Esophagus muscularis mucosa (tissue), 3 donors: ENCODE results near the gene MAST3.

Source experiments
- POLR2AphosphoS5 ChIP-seq, 2 donors: sonication (generic); formaldehyde crosslinking; IDR thresholded peaks; one replicate each; pipeline ENCODE4 v1.6.1; 2017; ENCODE audit warnings: antibody characterized with exemption in 2 of 2
- TF ChIP-seq, protein P1 (sequence below), 3 experiments: fragments of 200-600 bp in 2 of 3; fragments of 450-650 bp in 1 of 3; sonication (generic) in 2 of 3; IDR thresholded peaks; one replicate each; pipeline ENCODE4 v1.5.1; 2017 to 2019; ENCODE audit warnings: antibody characterized with exemption in 3 of 3, mild to moderate bottlenecking in 2 of 3, moderate library complexity in 1 of 3

DNA sequence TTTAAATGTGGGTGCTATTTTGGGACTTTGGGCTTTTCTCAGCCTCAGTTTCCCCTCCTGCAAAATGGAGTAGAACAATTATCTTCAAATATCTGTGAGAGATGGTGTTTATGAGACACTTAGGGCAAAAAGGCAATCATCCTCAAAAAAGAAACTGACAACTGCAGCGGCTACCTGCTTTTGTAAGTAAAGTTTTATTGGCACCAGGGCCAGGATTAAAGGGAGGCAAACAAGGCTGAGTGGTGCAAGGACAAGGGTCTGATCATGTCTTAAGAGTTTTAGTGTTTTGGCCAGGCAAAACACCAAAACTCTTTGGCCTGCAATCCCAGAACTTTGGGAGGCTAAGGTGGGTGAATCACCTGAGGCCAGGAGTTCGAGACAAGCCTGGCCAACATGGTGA, 1.3 kb upstream of the MAST3 start:
- no peak for TF ChIP-seq POLR2AphosphoS5 (IDR thresholded peaks at IDR 0.05)
- TF ChIP-seq, protein P1, sequence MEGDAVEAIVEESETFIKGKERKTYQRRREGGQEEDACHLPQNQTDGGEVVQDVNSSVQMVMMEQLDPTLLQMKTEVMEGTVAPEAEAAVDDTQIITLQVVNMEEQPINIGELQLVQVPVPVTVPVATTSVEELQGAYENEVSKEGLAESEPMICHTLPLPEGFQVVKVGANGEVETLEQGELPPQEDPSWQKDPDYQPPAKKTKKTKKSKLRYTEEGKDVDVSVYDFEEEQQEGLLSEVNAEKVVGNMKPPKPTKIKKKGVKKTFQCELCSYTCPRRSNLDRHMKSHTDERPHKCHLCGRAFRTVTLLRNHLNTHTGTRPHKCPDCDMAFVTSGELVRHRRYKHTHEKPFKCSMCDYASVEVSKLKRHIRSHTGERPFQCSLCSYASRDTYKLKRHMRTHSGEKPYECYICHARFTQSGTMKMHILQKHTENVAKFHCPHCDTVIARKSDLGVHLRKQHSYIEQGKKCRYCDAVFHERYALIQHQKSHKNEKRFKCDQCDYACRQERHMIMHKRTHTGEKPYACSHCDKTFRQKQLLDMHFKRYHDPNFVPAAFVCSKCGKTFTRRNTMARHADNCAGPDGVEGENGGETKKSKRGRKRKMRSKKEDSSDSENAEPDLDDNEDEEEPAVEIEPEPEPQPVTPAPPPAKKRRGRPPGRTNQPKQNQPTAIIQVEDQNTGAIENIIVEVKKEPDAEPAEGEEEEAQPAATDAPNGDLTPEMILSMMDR (IDR thresholded peaks at IDR 0.05) = no peak
